Hepatocyte (in vitro differentiated cells): ENCODE data around the gene MAN1C1.

Experiments
- EZH2phosphoT487 ChIP-seq: fragments of 200-600 bp; sonication (generic); IDR thresholded peaks from one replicate; pipeline ENCODE4 v1.6.1; 2018; ENCODE audit warnings: antibody characterized with exemption, mild to moderate bottlenecking, low read depth, moderate library complexity; ENCODE audit not compliant: unreplicated experiment, severe bottlenecking
- TF ChIP-seq, protein P1 (sequence below): fragments of 200-600 bp; sonication (generic); IDR thresholded peaks from 2 replicates; pipeline ENCODE4 v1.5.1; 2016; ENCODE audit warnings: antibody characterized with exemption, mild to moderate bottlenecking; ENCODE audit not compliant: poor library complexity

DNA sequence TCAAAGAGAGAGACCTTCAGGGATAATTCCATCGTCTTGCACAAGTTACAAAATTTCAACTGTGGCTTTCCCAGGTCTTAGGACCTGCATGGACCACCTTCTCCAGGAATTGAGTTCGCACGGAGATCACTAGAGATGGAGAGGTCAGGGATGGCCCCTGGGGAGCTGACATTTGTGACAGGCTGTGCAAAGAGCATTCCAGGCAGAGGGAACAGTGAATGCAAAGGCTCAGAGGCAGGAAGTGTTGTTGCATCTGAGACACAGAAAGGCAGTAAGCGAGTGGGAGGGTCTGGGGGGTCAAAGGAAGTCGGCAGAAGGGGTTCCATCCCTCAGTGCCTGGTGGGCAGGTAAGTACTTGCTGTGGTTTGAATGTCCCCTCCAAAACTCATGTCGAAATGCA lies 173.9 kb downstream of the MAN1C1 start:
- TF ChIP-seq EZH2phosphoT487 = no peak
- TF ChIP-seq, protein P1, sequence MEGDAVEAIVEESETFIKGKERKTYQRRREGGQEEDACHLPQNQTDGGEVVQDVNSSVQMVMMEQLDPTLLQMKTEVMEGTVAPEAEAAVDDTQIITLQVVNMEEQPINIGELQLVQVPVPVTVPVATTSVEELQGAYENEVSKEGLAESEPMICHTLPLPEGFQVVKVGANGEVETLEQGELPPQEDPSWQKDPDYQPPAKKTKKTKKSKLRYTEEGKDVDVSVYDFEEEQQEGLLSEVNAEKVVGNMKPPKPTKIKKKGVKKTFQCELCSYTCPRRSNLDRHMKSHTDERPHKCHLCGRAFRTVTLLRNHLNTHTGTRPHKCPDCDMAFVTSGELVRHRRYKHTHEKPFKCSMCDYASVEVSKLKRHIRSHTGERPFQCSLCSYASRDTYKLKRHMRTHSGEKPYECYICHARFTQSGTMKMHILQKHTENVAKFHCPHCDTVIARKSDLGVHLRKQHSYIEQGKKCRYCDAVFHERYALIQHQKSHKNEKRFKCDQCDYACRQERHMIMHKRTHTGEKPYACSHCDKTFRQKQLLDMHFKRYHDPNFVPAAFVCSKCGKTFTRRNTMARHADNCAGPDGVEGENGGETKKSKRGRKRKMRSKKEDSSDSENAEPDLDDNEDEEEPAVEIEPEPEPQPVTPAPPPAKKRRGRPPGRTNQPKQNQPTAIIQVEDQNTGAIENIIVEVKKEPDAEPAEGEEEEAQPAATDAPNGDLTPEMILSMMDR = no peak
